K562 (cell line): Measurements from ENCODE around the gene LDB1. TPM values are rescaled to one million over a fixed set of nuclear protein-coding genes. Genes with fewer than 3 reads are reported as not detected.

Source experiments
- ADNP ChIP-seq: fragments of 200-800 bp; sonication (Bioruptor generic); IDR thresholded peaks from 2 replicates; pipeline ENCODE4 v1.6.1; 2016; ENCODE audit warnings: missing genetic modification characterization, missing compliant biosample characterization
- ELF1 ChIP-seq: fragments of 200-800 bp; sonication (Bioruptor generic); IDR thresholded peaks from 2 replicates; pipeline ENCODE4 v1.6.1; 2016; ENCODE audit warnings: missing genetic modification characterization, missing compliant biosample characterization
- ETS2 ChIP-seq: IDR thresholded peaks from 2 replicates; pipeline ENCODE4 v1.6.1; 2016; ENCODE audit warnings: borderline replicate concordance, missing genetic modification characterization, mild to moderate bottlenecking, moderate library complexity, missing compliant biosample characterization; ENCODE audit not compliant: poor library complexity, severe bottlenecking
- GABPA ChIP-seq: fragments of 200-800 bp; sonication (Bioruptor generic); conservative IDR thresholded peaks from 2 replicates; pipeline ENCODE4 v1.6.1; 2016; ENCODE audit warnings: low read depth, missing genetic modification characterization, missing compliant biosample characterization
- HDAC1 ChIP-seq, 2 experiments: fragments of 450-650 bp; IDR thresholded peaks; 2 replicates each; pipeline ENCODE4 v1.6.1; 2016 to 2017; ENCODE audit warnings: inconsistent platforms in 1 of 2, mild to moderate bottlenecking in 1 of 2, moderate library complexity in 1 of 2
- HMGN3 ChIP-seq: IDR thresholded peaks from 2 replicates; pipeline ENCODE4 v1.6.1; 2011; ENCODE audit warnings: borderline replicate concordance, low read depth, mild to moderate bottlenecking, mixed read lengths, low read length; ENCODE audit not compliant: insufficient read length; ENCODE audit errors: extremely low read depth
- JUND ChIP-seq, 2 experiments: IDR thresholded peaks; 2 replicates in 1 of 2; 3 replicates in 1 of 2; pipeline ENCODE4 v1.6.1; 2011; ENCODE audit warnings: borderline replicate concordance in 2 of 2, low read depth in 2 of 2, low read length in 2 of 2, improper control_type of control experiment in 1 of 2, missing biosample characterization in 1 of 2, missing genetic modification characterization in 1 of 2, missing genetic modification reagents in 1 of 2
- MYC ChIP-seq, 2 experiments: fragments of 250-450 bp in 1 of 2; sonication (Bioruptor Pico) in 1 of 2; IDR thresholded peaks; 2 replicates each; pipeline versions ENCODE4 v1.5.1 to v1.6.1; 2012 to 2021; ENCODE audit warnings: low read depth in 2 of 2, borderline replicate concordance in 1 of 2, improper control_type of control experiment in 1 of 2, low read length in 1 of 2, mild to moderate bottlenecking in 1 of 2, moderate library complexity in 1 of 2
- NBN ChIP-seq: fragments of 450-650 bp; IDR thresholded peaks from 2 replicates; pipeline ENCODE4 v1.6.1; 2016; ENCODE audit warnings: low read depth, mild to moderate bottlenecking
- PHF21A ChIP-seq: fragments of 450-650 bp; IDR thresholded peaks from 2 replicates; pipeline ENCODE4 v1.6.1; 2017; ENCODE audit warnings: low read depth, borderline replicate concordance
- PRPF4 ChIP-seq: fragments of 200-400 bp; formaldehyde crosslinking; IDR thresholded peaks from one replicate; pipeline ENCODE4 v1.6.1; 2017; ENCODE audit warnings: low read length, low read depth, mild to moderate bottlenecking; ENCODE audit not compliant: insufficient read depth, poor library complexity, severe bottlenecking
- RBM25 ChIP-seq: fragments of 200-400 bp; formaldehyde crosslinking; IDR thresholded peaks from 2 replicates; pipeline ENCODE4 v1.6.1; 2018; ENCODE audit warnings: low read length, low read depth, moderate library complexity; ENCODE audit not compliant: severe bottlenecking
- RUNX1 ChIP-seq: sonication (generic); IDR thresholded peaks from 2 replicates; pipeline ENCODE4 v1.6.1; 2016; ENCODE audit warnings: antibody characterized with exemption, low read depth
- TAF1 ChIP-seq: IDR thresholded peaks from 2 replicates; pipeline ENCODE4 v1.6.1; 2011; ENCODE audit warnings: mild to moderate bottlenecking, low read length, moderate library complexity; ENCODE audit not compliant: insufficient read depth, control insufficient read depth, severe bottlenecking; ENCODE audit errors: extremely low read depth
- TAF7 ChIP-seq: fragments of 450-650 bp; IDR thresholded peaks from 2 replicates; pipeline ENCODE4 v1.6.1; 2016; ENCODE audit warnings: missing genetic modification characterization, missing compliant biosample characterization
- ZBTB7A ChIP-seq: IDR thresholded peaks from 2 replicates; pipeline ENCODE4 v1.6.1; 2011; ENCODE audit warnings: low read depth, mild to moderate bottlenecking, low read length, moderate library complexity, borderline replicate concordance; ENCODE audit not compliant: control insufficient read depth
- ZBTB9 ChIP-seq: fragments of 450-650 bp; formaldehyde crosslinking; IDR thresholded peaks from 2 replicates; pipeline ENCODE4 v1.4.0; 2020; ENCODE audit warnings: mild to moderate bottlenecking, moderate library complexity
- ZNF133 ChIP-seq: fragments of 250-450 bp; sonication (Bioruptor Pico); IDR thresholded peaks from 2 replicates; pipeline ENCODE4 v1.4.0; 2020; ENCODE audit warnings: mild to moderate bottlenecking
- ZNF740 ChIP-seq, 3 experiments: fragments of 200-800 bp in 1 of 3; sonication (Bioruptor generic) in 1 of 3; sonication (generic) in 1 of 3; formaldehyde crosslinking in 1 of 3; IDR thresholded peaks; 2 replicates each; pipeline versions ENCODE4 v1.6.1 to v1.8.0; 2016 to 2022; ENCODE audit warnings: mild to moderate bottlenecking in 2 of 3, missing compliant biosample characterization in 2 of 3, missing genetic modification characterization in 2 of 3, missing genetic modification reagents in 1 of 3
- ZNF75A ChIP-seq: fragments of 450-650 bp; formaldehyde crosslinking; IDR thresholded peaks from 2 replicates; pipeline ENCODE4 v1.4.0; 2020; ENCODE audit warnings: mild to moderate bottlenecking
- ZNF778 ChIP-seq: fragments of 450-650 bp; formaldehyde crosslinking; IDR thresholded peaks from 2 replicates; pipeline ENCODE4 v1.4.0; 2020; ENCODE audit warnings: mild to moderate bottlenecking, moderate library complexity
- polyA plus RNA-seq, 8 experiments: library from polyadenylated mRNA; depleted of rRNA in 4 of 8; stranded (reverse) in 5 of 8; unstranded in 3 of 8; fragments of >200 nt; fragmentation: Nextera tagmentation in 2 of 8; fragmentation: Illumina TruSeq in 1 of 8; extraction: Ambion mirVana in 2 of 8; extraction: Trizol in 1 of 8; gene quantifications; 2 replicates each; pipeline versions ENCODE4 v1.2.1 to v1.2.3, GENCODE V29; 2011 to 2014; ENCODE audit warnings: inconsistent platforms in 1 of 8, missing spikeins in 1 of 8
- total RNA-seq, 7 experiments: library from RNA; depleted of rRNA in 6 of 7; stranded (reverse); fragments of >200 nt in 6 of 7; fragmentation: Illumina TruSeq in 2 of 7; extraction: Trizol in 2 of 7; gene quantifications; 2 replicates each; pipeline versions ENCODE4 v1.2.1 to v1.2.3, GENCODE V29; 2011 to 2021; ENCODE audit warnings: low replicate concordance in 1 of 7

The LDB1 gene
- total and polyA plus RNA-seq, 9 of the 15 experiments (the other 6 are each of a cell fraction or from before 2014, with no cell fraction given), result 1.9 to 137 (median 105) TPM

- TF ChIP-seq MYC (IDR thresholded peaks at IDR 0.05; ENCODE audit: low read depth, low read length) (no peak), MYC (CRISPR knock-in tag; IDR thresholded peaks at IDR 0.05; ENCODE audit: borderline replicate concordance, low read depth) (no peak), ZBTB7A (peak; percentile 28), JUND (IDR thresholded peaks at IDR 0.05; ENCODE audit: borderline replicate concordance, low read depth, low read length) (no peak), JUND (tag; IDR thresholded peaks at IDR 0.05; ENCODE audit: borderline replicate concordance, low read depth, low read length) (0 out of 3 replicates have a peak, but pooled peaks have one; percentile 8), PHF21A (no peak), GABPA (tag) (no peak), ZNF740 (CRISPR knock-in tag; IDR thresholded peaks at IDR 0.05) (peak; percentile 92), ZNF740 (tag; IDR thresholded peaks at IDR 0.05) (peak in 1 of 2 experiments; percentile 91; a peak in 2 of 4 replicates), ZNF133 (no peak), HDAC1 (IDR thresholded peaks at IDR 0.05) (peak in 1 of 2 experiments; percentile 6; a peak in 1 of 4 replicates), TAF1 (peak; percentile 18), RUNX1 (no peak), RBM25 (peak; percentile 45), HMGN3 (no peak), ZBTB9 (CRISPR knock-in tag) (no peak), ELF1 (tag) (no peak), NBN (no peak), PRPF4 (no peak), TAF7 (tag) (no peak), ETS2 (tag) (no peak), ADNP (tag) (no peak), ZNF778 (CRISPR knock-in tag) (no peak), ZNF75A (CRISPR knock-in tag) (no peak)
Measured at GRCh38 chr10:102119417-102120141, 589 bp downstream of the LDB1 start (continued).
